ENCODE data around the gene NINJ1.
A peak's percentile ranks its signal among the peaks of the same experiment; 100 is the strongest.

NINJ1 gene

DNA sequence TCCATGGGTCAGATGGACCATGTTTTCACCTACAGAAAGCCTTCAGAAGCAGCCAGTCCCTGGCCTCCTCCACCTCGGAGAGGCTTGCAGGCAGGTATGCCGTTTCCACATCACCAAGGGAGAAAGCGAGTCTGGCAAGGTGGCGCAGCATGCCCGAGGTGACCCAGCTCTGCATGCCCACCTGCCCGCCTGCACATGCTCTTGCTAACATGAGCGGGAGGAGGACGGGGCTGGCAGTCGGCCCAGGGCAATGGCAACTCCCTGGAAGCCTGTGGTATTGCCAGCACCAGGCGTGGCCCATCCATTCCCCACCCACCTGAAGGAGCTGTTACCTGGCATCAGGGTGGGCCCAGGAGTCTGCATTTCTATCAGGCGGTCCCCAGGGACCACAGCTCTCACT is 3.3 kb upstream of the NINJ1 start:
- TF ChIP-seq, protein P1, sequence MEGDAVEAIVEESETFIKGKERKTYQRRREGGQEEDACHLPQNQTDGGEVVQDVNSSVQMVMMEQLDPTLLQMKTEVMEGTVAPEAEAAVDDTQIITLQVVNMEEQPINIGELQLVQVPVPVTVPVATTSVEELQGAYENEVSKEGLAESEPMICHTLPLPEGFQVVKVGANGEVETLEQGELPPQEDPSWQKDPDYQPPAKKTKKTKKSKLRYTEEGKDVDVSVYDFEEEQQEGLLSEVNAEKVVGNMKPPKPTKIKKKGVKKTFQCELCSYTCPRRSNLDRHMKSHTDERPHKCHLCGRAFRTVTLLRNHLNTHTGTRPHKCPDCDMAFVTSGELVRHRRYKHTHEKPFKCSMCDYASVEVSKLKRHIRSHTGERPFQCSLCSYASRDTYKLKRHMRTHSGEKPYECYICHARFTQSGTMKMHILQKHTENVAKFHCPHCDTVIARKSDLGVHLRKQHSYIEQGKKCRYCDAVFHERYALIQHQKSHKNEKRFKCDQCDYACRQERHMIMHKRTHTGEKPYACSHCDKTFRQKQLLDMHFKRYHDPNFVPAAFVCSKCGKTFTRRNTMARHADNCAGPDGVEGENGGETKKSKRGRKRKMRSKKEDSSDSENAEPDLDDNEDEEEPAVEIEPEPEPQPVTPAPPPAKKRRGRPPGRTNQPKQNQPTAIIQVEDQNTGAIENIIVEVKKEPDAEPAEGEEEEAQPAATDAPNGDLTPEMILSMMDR (IDR thresholded peaks at IDR 0.05; ENCODE audit: insufficient read depth, missing control alignments), result no peak
- no peak for FAIRE-seq

GRCh38 chr9:93136011-93136440 is 2.0 kb upstream of the NINJ1 start:
- FAIRE-seq (no peak), DNase-seq (ENCODE audit: insufficient read length, low spot score) (no peak)
- TF ChIP-seq, protein P1 (IDR thresholded peaks at IDR 0.05; ENCODE audit: insufficient read depth, missing control alignments), result no peak

More for the DNA sequence above, 3.3 kb upstream of the NINJ1 start:
- DNase-seq (ENCODE audit: insufficient read length, low spot score), result no peak

GRCh38 chr9:93134740-93135444 is 841 bp upstream of the NINJ1 start:
- TF ChIP-seq, protein P1 (IDR thresholded peaks at IDR 0.05; ENCODE audit: insufficient read depth, missing control alignments), result no peak
- DNase-seq (ENCODE audit: insufficient read length, low spot score) (no peak), FAIRE-seq (no peak)

DNA sequence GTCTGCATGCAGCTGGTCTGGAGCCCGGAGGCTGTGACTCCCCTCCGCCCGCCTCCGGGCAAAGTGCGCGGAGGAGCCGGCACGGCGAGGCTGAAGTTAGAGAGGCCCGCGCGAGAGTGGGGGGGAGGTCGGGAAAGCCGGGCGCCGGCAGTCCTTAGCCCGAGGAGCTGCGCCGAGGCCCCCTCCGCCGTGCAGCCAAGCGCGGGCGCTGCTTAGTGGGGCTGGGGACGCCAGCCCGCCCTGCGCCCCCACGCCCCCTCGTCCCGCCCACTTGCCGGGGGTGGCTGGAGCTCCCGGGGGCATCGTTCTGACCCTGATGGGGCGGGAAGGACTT is 403 bp downstream of the NINJ1 start:
- DNase-seq (ENCODE audit: insufficient read length, low spot score) (peak; percentile 55), FAIRE-seq (no peak)
- TF ChIP-seq, protein P1 (IDR thresholded peaks at IDR 0.05; ENCODE audit: insufficient read depth, missing control alignments), result no peak

DNA sequence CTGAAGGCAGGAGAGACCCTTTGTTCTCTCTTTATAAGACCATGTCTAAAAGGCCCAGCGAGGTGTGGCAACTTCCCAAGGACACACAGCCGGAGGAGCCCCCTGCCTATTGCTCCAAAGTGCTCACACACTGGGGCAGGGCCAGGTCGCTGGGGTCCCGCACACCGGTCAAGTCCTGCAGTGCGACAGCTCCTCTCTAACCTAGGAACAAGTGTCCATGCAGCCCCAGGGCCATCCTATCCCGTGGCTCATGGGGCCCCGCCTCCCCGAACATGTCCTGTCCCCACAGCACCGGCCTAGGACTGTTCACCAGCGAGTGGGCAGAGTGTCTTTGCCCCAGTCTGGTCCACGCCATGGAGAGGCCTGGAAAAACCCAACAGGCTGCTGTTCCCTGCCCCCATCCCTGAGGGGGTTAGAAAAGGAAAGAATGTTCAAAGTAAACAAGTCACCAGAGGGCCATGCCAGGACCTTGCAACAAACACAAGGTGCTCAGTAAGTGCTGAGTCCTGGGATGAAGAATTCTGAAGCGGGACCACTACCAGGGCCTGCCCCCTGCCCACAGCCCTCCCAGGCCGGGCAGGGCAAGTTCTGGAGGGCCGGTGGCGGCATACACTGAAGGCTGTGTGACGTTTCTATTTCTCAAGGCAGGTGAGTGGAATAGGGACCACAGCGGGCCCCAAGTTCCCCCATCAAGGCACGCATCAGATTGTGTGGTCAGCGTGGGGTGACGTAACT is 938 bp downstream of the NINJ1 start:
- DNase-seq (ENCODE audit: insufficient read length, low spot score), result no peak
- no peak for FAIRE-seq
- TF ChIP-seq, protein P1 (IDR thresholded peaks at IDR 0.05; ENCODE audit: insufficient read depth, missing control alignments), result no peak

DNA sequence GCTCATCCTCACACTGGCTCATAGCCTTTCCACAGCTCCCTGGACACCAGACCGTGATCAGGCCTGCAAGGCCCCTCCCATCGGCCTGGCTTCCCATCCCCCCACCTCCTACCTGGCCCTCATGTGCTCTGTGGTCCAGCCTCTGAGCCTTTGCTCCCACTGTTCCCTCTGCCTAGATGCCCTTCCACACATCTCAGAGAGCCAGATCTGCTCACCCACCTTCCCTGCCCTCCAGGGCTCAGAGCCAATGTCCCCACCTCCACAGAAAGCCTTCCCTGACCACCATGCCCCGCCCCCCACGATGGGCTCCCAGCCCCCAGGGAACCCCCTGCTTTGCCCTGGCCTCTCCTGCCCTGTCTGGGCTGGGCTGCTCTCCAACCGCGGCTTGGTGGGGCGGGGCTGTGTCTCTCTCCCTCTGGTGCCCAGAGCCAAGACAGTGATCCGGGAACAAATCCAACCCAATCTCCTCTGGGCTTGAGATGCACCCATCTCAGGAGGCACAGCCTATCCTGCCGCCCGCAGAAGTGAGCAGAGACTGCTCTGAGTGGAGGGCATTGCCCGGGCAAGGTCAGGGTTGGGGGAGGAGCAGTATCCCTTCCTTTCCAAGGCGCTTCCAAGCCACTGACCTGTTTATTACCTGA is 1.6 kb downstream of the NINJ1 start:
- FAIRE-seq (no peak), DNase-seq (ENCODE audit: insufficient read length, low spot score) (no peak)
- TF ChIP-seq, protein P1 (IDR thresholded peaks at IDR 0.05; ENCODE audit: insufficient read depth, missing control alignments), result no peak

Measured in D721Med (cell line).